Measurements from ENCODE around the gene GMDS.
"Not testable (repeated sequence)": the region's sequence is repeated elsewhere in the genome, so short reads cannot be mapped to it uniquely, and the experiment has no call there.

The GMDS gene

DNA sequence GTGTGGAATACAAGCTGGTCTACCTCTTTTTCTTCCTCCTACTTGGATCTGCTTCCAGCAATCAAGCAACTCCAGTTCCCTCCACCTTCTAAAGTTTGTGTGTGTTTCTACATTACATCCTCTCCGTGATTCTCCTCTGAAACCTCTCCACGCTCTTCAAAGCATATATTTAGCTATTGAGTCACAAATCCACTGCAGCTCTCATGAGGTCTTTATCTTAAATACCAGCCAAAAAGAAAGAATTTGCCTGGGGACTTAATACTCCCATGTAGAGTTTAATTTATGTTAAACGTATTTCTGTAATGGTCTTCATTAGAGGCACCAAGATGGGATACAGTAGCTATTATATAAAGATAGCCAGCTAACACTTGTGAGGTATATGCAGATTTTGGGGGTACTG is 557.0 kb downstream of the GMDS start:
- DNase-seq (ENCODE audit: low read depth, low spot score) = no peak

DNA sequence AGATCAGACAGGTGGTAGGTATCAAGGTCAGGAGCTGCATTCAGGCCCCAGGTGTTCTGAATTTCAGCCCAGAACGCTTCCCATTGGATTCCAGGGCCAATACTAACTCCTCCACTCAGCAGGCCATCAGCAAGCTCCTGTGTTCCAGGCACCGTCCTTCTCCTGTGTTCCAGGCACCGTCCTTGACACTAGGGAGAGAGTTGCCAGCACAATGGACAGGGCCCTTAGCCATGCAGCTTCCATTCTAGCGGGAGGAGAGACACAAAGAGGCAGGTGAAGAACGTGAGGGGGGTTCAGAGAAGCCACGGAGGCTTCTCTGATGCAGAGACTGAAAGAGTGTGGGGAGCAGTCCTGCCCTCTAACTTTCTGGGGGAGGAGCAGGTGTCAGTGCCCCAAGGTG is 558.0 kb downstream of the GMDS start:
- no peak for DNase-seq (ENCODE audit: low read depth, low spot score)

DNA sequence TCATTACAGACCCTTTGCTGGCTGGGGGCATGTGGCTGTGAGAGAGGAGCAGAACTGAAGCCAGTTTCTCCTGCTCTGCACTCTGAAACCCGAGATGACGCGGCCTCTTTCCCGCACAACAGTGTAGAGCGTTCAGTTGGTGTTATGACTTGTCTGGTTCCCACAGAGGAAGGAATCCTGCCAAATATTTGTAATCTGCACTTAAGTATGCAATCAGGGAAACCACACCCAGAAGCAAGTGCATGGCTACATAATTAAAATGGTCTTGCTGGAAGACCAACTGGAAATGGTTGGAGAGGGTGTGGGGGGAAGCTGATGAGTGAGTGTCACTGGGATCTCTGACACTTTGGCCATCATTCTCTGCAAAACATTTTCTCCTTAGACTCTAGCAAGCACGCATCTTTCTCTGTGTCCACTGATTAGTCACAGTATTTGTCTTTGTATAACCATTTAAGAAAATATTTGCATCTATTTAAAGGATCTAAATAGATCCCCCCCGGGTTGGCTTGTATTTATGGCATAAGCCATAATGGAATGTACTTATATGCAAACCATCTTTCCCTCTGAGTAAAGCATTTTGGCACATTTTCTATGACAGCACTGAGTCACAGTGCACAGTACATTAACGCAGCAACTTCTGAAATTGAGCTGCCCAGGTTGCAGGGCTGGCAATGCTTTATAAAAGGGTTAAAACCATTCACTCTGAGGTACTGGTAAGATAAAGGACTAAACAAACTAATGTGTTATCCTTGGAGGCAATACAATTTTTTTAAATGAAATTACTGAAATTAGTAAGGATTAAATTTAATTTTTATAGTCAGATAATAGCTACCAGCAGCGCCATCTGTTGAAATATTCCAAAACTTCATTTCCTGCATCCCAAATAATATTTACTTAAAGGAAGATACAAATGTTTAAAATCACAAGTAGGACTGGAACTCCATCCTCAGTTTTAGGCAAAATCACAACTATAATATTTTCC is 559.0 kb downstream of the GMDS start:
- peak; percentile 31 for DNase-seq (ENCODE audit: low read depth, low spot score)

DNA sequence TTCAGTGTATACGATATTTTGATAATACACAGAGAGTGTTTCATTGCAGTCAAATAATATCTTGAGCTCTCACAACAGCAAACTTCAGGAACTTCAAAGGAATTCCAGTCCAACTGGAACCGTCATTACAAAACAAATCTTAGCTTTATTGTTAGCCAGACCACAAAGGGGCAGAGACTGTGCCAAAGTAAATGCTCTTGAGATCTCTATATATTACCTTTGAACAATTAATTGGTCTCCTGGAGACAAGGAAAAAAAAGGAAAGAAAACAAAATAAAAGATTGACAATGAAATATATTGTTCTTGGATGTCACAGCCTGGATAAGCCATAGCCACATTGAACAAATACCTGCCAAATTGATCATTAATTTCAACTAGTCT is 565.7 kb downstream of the GMDS start:
- no peak for DNase-seq (ENCODE audit: low read depth, low spot score)

DNA sequence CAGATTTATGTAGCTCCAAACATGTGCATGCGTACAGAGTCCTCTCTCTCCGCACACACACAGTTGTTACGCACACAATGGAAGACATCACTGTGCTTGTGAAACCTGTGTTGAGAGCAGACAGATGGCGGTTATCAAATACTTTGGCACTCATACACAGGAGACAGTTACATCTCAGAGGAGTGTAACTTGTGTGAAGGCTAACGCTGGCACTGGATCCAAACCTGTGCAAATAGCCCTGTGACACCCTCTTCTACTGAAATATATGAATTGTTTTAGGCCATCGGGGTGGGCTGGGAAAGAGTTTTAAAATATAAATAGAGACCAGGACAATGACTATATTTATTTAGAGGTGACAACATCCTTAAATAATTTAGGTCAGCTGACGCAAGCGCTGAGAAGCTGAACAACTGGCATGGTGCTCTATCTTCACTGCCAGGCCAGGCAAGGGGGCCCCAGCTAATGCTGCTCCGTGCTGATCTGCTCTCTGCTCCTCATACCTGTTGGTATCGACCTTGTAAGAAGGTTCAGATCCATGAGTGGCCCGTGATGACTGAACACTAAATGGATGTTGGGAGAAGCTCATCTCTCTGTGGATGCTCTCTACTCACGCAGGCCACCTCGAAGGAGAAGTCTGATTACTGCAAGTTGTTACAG is 566.2 kb downstream of the GMDS start:
- no peak for DNase-seq (ENCODE audit: low read depth, low spot score)

DNA sequence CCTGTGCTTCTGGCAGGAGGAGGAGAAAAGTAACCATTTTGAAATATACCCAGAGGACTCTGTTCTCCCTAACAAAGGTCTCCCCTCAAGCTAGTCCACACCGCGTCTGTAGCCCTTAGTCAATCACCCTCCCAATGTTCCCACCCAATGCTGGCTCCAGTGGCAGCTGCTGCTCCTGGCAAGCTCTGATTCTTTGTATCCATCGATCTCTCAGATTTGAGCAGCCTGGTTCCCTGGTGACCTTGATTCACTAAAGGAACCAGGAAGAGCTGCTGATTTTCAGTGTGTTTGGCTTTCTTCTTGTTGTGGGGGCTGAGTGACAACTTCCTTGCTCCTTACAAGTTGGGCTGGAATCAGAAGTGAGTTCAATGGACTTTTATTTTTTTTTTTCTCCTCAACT is 567.2 kb downstream of the GMDS start:
- DNase-seq (ENCODE audit: low read depth, low spot score) = no peak

DNA sequence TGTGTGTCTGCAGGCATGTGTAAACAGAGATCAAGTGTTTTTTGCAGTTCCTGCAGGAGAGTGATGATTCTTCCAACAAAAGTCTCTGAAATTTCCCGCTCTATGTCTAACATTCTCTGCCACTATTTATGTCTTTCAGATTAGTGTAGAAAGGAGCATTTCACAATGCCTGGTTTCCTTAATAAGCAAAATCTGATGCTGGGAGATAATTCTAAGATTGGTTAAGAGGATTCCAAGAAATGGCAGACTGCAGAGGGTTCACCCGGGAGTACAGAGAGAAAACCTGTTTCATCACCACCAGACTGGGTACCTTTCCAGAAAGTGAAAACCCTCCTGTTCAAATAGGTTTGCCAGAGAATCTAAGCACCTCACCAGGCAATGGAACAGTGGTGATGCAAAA is 573.0 kb downstream of the GMDS start:
- no peak for DNase-seq (ENCODE audit: low read depth, low spot score)

DNA sequence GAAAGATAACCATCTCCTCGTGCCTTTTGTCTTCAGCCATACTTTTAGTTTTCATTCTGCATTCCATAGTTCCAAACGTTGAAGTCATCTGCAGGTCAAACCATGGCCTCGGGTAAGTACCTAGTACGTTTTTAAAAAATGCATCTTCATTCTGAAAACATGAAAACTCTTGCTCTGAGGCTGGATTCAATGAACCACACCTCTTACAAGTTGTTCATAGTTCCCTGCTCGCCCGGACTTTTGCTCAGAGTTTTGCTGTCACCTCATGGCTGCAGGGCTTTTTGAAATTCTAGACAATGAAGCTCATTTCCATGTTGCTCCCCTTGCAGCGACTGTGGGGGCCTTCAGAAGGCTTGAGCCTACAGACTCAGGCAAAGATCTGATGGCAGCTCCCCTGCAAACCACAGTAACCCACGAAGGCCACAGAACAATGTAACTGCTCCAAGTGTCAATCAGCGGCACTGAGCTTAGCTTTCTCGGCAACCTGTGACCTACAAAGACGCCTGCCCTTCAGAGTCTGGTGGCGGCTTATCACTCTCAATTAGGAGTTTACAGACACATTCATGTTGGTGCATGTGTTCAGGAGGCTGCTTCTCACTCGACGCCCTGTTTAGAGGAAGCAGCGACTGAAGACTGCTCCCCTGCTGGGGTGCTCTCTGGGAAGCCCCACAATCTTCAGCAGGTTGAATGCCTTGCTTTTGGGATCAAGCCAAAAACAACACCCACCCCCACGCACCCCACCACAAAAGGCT is 574.5 kb downstream of the GMDS start:
- DNase-seq (ENCODE audit: low read depth, low spot score) = no peak

DNA sequence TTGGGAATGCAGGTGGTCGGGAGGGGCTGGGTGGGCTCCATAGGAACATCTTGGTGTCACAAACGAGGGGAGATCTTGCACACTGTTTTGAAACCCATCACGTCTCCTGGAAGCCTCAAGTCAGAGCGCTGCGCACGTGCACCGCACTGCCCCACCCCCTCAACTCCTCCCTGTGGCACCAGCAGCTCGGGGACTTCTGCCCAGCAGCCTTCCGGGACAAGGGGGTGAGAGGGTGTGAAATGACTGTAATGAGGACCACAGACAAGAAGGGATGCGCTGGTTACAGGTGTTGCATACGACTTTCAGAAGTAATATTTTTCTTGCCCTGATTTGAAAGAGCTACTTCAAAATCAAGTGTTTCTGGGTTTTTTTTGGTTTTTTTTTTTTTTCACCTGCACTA is 575.4 kb downstream of the GMDS start:
- DNase-seq (ENCODE audit: low read depth, low spot score) = no peak

DNA sequence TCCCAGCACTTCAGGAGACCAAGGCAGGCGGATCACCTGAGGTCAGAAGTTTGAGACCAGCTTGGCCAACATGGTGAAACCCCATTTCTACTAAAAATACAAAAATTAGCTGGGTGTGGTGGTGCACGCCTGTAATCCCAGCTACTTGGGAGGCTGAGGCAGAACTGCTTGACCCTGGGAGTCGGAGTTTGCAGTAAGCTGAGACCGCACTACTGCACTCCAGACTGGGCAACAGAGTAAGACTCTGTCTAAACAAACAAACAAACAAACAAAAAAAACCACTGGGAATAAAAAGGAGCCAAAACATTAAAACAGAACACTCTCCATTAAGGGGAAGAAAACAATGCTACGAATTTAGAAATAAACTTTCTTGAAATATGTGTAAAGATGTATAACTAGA is 576.9 kb downstream of the GMDS start:
- not testable (repeated sequence) for DNase-seq (ENCODE audit: low read depth, low spot score)

DNA sequence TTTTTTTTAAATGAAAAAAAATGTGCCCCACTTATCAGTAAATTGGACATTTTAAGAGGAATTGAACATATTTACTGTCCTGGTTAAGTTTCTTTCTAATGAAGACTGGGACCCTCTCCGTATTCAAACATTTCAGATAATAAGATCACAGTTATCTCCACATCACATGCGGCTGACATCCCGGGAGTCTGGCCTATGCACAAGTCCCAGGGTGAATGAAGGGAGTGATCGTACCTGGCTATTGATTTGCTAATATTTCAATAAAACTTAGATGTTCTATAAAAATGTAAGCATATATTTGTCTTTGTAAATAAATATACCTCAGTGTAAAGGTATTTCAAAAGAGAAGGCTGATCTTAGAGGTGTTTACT is 577.6 kb downstream of the GMDS start:
- DNase-seq (ENCODE audit: low read depth, low spot score) = no peak

DNA sequence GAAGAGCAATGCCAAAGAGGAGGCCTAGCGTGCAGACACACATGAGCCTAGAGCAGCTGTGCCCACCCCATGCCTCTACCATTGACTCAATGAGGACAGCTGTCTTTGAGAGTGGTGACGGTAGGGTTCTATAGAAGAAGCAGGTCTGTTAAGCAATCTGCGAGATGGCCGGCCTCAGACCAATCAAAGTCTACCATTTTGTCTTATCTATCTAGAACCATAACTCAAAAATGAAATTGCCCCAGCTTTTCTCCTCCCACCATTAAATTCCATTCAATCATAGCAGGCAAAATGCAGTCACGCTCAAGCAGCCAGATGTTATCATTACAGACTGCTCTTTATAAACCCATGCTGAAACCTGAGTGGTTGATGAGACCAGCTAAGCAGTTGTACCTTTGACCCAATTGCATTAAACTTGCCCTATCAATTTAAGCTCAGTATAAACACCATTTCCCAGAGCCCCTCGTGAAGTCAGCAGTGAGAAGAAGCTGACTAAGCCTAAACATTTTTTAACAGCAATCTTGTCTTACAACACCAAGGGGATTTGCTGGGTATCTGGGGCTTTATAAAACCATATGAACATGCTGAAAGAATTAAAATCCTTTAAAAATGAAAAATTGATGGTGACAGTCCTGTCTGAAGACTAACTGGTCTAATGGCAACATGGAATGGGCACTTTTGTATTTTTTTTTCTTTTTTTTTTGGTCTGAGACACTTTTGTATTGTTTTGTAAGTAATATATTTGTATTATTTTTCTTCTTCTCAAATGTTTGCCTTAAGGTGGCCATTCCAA is 578.2 kb downstream of the GMDS start:
- DNase-seq (ENCODE audit: low read depth, low spot score) = no peak

DNA sequence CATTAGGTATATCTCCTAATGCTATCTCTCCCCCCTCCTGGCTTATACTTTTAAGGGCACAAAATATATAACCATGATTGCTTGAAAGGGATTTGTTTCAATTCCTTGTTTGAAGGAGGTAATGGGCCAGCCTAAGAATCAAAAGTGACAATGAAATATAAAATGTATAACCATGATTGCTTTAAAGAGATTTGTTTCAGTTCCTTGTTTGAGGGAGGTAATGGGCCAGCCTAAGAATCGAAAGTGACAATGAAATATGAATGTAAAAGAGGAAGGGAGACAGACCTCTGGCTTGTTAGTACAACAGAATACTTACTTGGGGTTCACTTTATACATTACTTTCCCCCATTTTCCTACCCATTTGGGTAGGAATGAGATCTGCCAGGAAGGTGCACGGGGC is 580.2 kb downstream of the GMDS start:
- no peak for DNase-seq (ENCODE audit: low read depth, low spot score)

DNA sequence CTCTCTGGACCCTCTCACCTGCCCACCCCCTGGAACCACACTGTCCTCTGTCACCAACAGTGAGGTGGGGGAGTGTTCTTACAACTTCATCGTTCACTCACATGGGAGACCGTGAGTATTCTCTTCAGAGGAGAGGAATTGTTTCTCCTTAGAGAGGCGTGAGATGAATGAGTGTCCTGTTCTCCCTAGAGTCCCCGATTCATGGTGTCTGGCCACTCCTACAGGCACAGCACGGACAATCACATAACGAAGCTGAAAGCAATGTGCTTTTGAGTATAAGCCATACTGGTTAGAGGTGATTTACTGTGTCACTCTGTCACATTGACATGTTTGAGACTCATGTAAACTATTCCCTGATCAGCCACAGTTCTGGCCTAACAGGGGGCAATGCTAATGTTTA is 581.1 kb downstream of the GMDS start:
- no peak for DNase-seq (ENCODE audit: low read depth, low spot score)

DNA sequence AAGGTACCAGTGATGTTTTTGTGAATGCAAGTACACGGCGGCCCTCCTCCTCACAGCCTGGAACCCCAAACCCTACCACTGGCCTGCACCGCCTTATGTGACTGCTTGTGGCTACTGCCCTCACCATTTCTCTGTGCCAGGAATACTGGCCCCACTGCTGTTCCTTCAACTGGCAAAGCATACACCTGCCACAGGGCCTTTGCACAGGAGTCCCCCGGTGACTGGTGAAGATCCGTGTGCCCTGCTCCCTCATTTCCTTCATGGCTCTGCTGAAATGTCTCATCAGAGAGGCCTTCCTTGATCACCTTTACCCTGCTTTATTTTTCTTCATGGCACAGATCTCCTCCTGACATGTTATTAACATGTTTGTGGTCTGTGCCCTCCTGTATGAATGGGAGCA is 581.9 kb downstream of the GMDS start:
- DNase-seq (ENCODE audit: low read depth, low spot score) = no peak

DNA sequence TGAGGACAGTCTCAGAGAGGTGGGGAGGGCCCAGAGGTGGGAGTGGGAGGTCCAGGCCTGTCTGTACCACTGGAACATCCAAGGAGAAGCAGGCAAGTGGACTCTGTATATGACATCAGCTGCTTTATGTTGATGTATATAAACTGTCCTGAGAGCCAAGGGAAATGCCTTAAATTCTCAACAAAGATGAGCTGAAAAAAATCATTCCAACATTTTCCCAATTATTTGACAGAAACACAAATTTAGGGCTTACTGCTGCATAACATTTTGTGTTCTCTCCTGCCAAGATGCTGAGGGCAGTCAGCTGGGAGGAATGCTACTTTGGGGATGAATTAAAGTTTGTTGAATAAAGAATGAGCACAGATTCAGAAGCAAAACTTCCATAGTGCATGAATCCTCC is 582.9 kb downstream of the GMDS start:
- DNase-seq (ENCODE audit: low read depth, low spot score) = no peak

DNA sequence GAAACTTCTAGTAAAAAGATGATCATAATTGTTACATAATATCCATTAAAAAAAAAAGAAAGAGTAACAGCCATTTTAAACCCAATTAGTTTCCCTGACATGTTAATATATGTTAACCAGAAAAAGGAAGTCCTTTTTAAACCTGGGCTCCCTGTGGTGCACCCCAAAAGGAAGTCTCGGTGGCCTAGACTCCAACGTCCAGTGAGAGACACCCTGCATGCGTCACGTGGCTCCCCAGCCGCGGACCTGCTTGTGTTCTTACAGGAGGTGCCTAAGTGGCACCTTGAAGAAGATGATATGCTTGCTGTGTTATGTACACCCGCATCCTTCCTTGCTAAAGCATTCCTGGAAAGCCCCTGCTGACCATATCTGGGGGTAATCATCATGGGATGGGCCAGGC is 585.6 kb downstream of the GMDS start:
- DNase-seq (ENCODE audit: low read depth, low spot score) = no peak

DNA sequence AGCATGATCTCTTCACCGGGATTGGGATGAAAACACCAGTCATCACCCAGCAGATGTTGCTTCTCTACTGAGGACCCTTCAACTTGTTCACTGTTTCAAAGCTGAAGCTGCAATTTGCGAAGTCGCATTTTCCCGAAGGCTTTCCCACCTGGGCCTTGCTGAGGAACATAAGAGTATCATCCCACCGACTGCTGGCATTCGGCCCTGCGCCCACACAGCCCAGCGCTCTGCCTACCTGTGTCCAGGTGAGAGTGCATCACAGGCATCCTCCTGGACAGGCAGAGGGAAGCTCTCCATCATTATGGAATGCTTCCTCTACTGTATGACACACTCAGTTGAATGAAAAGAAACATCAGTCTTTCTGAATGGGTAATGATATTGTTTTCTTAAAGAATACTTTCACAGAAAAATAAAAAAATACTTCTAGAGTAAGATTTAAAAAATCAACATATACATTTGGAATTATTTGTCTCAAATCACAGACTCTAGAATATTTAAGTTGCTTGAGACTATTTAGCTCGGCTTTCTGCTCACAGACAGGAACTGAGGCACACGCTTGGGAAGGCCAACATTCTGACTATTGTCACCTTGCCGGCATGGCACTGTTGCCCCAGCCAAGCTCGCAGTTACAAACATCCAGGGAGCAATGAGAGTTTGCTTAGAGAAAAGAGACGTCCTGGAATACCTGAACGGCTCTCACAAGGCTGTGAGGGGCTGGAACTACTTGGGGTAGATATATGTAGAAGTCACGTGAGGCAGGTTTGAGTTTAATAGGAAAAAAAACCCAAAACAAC is 587.0 kb downstream of the GMDS start:
- DNase-seq (ENCODE audit: low read depth, low spot score) = no peak

DNA sequence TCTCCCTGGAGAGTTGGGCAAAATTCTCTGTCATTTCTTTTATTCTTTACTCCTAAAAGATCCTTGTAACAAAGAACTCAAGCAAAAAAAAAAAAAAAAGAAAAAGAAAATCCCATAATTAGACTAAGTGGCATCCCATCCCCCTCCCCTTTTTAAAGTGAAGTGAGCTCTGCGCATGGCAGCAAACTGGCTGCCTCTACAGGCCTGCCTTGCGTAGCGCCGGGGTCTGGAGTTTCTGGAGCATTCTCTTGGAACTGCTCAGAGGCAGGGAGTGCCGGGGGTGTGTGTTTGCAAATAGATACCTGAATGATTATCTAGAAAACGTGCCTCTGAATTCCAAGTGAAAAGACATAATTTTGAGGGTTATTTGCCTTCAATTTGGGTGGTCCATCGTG is 587.6 kb downstream of the GMDS start:
- no peak for DNase-seq (ENCODE audit: low read depth, low spot score)

DNA sequence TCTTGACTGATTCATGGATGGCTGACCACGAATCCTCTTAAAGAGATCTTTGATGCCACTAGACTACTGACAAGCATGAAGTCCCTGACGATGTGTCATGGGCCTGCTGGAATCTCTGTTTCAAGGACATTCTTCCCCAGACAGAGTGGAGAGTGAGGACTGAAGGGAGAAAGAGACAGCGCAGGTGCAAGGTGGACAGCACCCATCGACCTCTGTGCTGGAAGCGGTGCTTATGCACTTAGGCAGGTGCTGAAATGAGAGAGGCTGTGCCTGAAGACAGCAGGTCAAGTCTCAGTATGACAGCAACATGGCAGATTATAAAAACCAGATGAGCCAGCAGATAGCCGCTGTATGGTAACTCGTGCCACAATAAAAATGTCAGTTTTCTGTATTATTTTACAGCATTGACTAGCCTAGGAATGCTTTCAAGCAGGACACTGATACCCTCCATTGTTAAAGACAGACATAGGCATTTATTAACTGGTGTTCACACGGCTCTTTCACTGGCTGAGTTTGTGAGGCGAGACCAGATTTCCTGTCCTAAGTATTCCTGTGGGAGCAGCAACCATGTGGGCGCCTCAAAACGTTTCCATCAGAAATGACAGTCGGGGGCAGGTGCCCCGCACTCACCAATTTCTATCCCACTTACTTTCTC is 588.2 kb downstream of the GMDS start:
- no peak for DNase-seq (ENCODE audit: low read depth, low spot score)

Measured in brain pericyte (primary cell).